GM23338 (cell line): ENCODE data around the gene REV3L.

Experiments
- CREB1 ChIP-seq: fragments of 250-450 bp; sonication (Bioruptor Pico); IDR thresholded peaks from 2 replicates; pipeline ENCODE4 v1.5.0; 2020; ENCODE audit warnings: low read depth, mild to moderate bottlenecking, moderate library complexity
- EZH2 ChIP-seq: fragments of 200-600 bp; sonication (generic); IDR thresholded peaks from one replicate; pipeline ENCODE4 v1.8.0; 2017; ENCODE audit warnings: antibody characterized with exemption, mild to moderate bottlenecking, low read depth; ENCODE audit not compliant: unreplicated experiment
- EZH2phosphoT487 ChIP-seq: fragments of 200-600 bp; sonication (generic); IDR thresholded peaks from one replicate; pipeline ENCODE4 v1.8.1; 2018; ENCODE audit warnings: antibody characterized with exemption; ENCODE audit not compliant: unreplicated experiment
- JUNB ChIP-seq: IDR thresholded peaks from one replicate; pipeline ENCODE4 v1.6.1; 2016; ENCODE audit warnings: antibody characterized with exemption; ENCODE audit not compliant: unreplicated experiment
- NANOG ChIP-seq: IDR thresholded peaks from 2 replicates; pipeline ENCODE4 v1.6.1; 2016; ENCODE audit warnings: antibody characterized with exemption, borderline replicate concordance
- POLR2AphosphoS5 ChIP-seq: IDR thresholded peaks from 2 replicates; pipeline ENCODE4 v1.6.1; 2016; ENCODE audit warnings: antibody characterized with exemption, low read depth
- STAT1 ChIP-seq: IDR thresholded peaks from one replicate; pipeline ENCODE4 v1.6.1; 2016; ENCODE audit warnings: antibody characterized with exemption; ENCODE audit not compliant: unreplicated experiment
- ZNF331 ChIP-seq: fragments of 250-450 bp; sonication (Bioruptor Pico); IDR thresholded peaks from 2 replicates; pipeline ENCODE4 v1.5.0; 2020; ENCODE audit warnings: low read depth, mild to moderate bottlenecking, moderate library complexity
- TF ChIP-seq, protein P1 (sequence below), 2 experiments: fragments of 200-600 bp in 1 of 2; sonication (generic) in 1 of 2; conservative IDR thresholded peaks; 2 replicates each; pipeline versions ENCODE4 v1.5.1 to v1.6.1; 2016 to 2017; ENCODE audit warnings: antibody characterized with exemption in 2 of 2, low read depth in 2 of 2, mild to moderate bottlenecking in 2 of 2, moderate library complexity in 1 of 2
- TF ChIP-seq, protein P2 (sequence below): IDR thresholded peaks from one replicate; pipeline ENCODE4 v1.6.1; 2018; ENCODE audit warnings: antibody characterized with exemption; ENCODE audit not compliant: unreplicated experiment
- TF ChIP-seq, protein P3 (sequence below): IDR thresholded peaks from 2 replicates; pipeline ENCODE4 v1.6.1; 2016; ENCODE audit warnings: antibody characterized with exemption

DNA sequence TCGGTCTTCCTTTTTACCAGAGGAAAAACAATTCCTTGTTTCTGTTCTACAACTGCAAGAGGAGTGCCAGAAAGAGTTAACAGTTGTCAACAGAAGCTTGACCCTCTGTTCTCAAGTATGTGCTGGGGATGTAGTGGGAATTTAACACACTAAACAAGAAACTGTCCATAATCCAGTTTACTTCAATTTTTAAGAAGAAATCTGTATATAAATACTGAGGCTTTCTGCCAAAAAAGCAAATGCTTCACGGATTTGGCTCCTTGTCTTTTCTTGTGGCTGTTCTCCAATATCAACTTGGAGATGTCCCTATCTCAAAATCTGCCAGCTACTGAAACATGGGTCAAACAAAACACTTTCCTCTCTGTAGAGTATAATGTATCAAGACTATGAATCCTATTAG is 26.8 kb downstream of the REV3L start:
- TF ChIP-seq, protein P1, sequence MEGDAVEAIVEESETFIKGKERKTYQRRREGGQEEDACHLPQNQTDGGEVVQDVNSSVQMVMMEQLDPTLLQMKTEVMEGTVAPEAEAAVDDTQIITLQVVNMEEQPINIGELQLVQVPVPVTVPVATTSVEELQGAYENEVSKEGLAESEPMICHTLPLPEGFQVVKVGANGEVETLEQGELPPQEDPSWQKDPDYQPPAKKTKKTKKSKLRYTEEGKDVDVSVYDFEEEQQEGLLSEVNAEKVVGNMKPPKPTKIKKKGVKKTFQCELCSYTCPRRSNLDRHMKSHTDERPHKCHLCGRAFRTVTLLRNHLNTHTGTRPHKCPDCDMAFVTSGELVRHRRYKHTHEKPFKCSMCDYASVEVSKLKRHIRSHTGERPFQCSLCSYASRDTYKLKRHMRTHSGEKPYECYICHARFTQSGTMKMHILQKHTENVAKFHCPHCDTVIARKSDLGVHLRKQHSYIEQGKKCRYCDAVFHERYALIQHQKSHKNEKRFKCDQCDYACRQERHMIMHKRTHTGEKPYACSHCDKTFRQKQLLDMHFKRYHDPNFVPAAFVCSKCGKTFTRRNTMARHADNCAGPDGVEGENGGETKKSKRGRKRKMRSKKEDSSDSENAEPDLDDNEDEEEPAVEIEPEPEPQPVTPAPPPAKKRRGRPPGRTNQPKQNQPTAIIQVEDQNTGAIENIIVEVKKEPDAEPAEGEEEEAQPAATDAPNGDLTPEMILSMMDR (conservative IDR thresholded peaks at IDR 0.05; ENCODE audit: low read depth in 2 of 2), result no peak
- TF ChIP-seq POLR2AphosphoS5 (no peak), EZH2 (no peak), NANOG (no peak), EZH2phosphoT487 (no peak), CREB1 (no peak), STAT1 (no peak), JUNB (no peak), ZNF331 (no peak)
- TF ChIP-seq, protein P2, sequence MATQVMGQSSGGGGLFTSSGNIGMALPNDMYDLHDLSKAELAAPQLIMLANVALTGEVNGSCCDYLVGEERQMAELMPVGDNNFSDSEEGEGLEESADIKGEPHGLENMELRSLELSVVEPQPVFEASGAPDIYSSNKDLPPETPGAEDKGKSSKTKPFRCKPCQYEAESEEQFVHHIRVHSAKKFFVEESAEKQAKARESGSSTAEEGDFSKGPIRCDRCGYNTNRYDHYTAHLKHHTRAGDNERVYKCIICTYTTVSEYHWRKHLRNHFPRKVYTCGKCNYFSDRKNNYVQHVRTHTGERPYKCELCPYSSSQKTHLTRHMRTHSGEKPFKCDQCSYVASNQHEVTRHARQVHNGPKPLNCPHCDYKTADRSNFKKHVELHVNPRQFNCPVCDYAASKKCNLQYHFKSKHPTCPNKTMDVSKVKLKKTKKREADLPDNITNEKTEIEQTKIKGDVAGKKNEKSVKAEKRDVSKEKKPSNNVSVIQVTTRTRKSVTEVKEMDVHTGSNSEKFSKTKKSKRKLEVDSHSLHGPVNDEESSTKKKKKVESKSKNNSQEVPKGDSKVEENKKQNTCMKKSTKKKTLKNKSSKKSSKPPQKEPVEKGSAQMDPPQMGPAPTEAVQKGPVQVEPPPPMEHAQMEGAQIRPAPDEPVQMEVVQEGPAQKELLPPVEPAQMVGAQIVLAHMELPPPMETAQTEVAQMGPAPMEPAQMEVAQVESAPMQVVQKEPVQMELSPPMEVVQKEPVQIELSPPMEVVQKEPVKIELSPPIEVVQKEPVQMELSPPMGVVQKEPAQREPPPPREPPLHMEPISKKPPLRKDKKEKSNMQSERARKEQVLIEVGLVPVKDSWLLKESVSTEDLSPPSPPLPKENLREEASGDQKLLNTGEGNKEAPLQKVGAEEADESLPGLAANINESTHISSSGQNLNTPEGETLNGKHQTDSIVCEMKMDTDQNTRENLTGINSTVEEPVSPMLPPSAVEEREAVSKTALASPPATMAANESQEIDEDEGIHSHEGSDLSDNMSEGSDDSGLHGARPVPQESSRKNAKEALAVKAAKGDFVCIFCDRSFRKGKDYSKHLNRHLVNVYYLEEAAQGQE, result no peak
- TF ChIP-seq, protein P3, sequence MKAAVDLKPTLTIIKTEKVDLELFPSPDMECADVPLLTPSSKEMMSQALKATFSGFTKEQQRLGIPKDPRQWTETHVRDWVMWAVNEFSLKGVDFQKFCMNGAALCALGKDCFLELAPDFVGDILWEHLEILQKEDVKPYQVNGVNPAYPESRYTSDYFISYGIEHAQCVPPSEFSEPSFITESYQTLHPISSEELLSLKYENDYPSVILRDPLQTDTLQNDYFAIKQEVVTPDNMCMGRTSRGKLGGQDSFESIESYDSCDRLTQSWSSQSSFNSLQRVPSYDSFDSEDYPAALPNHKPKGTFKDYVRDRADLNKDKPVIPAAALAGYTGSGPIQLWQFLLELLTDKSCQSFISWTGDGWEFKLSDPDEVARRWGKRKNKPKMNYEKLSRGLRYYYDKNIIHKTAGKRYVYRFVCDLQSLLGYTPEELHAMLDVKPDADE, result no peak
